GM13976 (cell line): ENCODE data around the gene GFPT1.

ENCODE experiments used
- DNase-seq: peaks from one replicate; pipeline ENCODE4 v3.0.0; 2012; ENCODE audit warnings: low spot score
- CTCF ChIP-seq: IDR thresholded peaks from 2 replicates; pipeline ENCODE4 v1.5.1; 2012; ENCODE audit warnings: borderline replicate concordance, mild to moderate bottlenecking; ENCODE audit not compliant: insufficient read depth; ENCODE audit errors: extremely low read depth, missing control alignments, control extremely low read depth
- in situ Hi-C: fragments of 300-500 bp; cut with MboI; formaldehyde crosslinking; loops from one replicate; pipeline ENCODE4 v1.12.0; 2022; ENCODE audit warnings: low sequenced_read_pairs, mixed read lengths, inconsistent platforms; ENCODE audit not compliant: unreplicated experiment

The GFPT1 gene

DNA sequence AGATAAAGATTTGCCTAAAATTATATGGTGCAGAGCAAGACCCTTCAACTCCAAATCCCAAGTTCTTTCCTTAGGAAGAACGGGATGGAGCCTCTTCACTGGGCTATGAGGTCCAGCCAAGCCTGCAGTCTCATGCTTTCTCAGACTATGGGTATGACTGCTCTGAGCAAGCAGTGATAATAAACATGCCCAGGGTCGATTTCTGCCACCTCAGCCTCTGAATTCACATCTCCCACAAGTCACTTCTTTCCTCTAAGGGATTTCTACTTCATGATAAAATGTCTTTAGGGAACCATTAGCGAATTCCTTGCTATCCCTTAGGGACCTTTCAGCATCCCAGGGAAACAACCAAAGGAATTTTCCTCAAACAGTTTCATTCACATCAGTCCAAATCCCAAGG lies 94.8 kb downstream of the GFPT1 start:
- DNase-seq: no peak
- TF ChIP-seq CTCF: no peak
- in situ Hi-C loops: no loop called here

DNA sequence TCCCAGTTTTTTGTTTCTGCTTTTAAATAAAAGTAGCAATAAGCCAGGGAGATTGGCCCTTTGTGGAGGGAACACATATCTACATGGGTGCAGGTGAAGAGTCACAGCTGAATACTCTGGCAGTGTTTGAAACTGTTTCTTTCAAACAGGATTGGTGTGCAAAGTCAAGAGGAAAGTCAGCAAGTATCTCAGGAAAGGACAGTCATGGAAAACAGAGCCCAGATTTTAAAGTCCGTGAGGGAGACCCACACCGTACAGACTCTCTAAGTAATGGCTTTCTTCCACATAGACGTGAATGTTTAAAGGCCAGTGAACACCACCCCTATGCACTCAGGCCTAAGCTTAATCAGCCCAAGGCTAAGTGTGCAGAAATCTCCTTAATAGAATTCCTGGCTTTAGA lies 95.3 kb downstream of the GFPT1 start:
- in situ Hi-C loops: no loop called here
- no peak for DNase-seq
- TF ChIP-seq CTCF: no peak

DNA sequence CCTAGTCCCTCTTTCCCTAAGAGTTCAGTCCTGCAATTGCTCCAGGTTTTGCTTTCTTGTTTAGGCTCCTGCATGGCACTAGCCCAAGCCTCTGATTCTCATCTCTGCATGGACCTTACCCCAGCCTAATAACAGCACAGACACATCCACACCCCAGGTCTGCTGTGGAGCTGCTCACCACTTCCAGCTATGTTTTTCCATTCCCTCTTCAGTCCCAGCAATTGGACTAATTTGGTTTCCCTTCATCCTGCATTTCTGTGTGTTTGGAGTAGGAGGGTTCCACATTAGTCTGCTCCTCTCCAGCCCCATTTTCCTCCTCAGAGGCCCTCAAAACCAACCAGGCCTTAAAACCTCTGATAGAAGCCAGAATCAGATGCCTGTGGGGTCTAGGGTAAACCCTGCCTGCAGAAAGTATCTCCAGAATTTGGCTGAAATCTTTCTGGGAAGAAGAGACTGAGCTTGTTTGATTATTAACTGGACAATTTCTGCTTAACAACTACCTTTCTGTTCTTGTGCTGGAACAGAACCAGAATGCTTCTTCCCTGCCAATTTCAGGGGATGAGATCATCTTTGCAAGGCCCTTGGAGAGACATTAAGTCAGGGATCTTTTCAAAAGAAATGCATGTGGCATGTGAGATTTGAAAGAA lies 95.9 kb downstream of the GFPT1 start:
- in situ Hi-C loops: no loop called here
- no peak for DNase-seq
- TF ChIP-seq CTCF: no peak

- in situ Hi-C loops: no loop called here
- no peak for DNase-seq
- no peak for TF ChIP-seq CTCF
These were observed 98.6 kb downstream of the GFPT1 start for GRCh38 chr2:69288429-69288828.

DNA sequence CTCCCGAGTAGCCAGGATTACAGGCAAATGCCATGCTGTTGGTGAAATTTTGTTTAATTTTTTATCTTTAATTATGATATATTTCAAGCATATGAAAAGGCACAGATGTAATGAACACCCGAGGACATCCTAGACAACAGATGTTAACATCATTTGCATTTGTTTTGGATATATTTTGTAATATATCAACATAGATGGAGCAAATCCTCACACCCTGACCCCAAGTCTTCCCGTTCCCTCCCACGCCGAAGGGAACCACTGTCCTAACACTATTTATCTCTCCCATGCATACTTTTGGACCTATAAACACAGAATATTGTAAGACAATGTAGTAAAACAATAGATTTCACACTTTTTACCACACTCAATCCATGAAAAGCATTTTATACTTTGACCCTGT lies 99.5 kb downstream of the GFPT1 start:
- in situ Hi-C loops: no loop called here
- DNase-seq: no peak
- TF ChIP-seq CTCF: no peak

DNA sequence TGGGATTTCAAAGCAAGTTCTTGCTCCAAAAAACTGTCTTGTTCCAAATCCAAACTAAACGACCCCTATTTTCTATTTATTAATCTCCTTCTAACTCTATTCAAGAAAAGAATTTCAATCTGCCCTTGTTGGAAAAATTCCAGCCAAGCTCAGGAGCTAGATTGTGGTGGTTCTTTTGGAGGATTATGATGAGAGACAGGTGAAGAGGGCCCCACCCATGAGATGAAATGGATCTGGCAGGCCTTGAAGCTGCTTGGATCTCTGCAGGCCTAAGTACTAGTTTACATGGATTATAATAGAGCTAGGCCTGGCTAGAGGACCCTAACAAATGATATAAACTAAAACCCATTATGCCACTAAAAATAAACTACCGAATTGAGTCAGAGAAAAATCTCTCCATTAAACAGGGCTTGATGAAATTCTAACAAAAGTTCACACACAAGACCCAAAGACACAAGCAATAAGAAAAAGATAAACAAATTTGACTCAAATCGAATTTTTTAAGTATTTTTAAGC lies 101.6 kb downstream of the GFPT1 start:
- TF ChIP-seq CTCF: no peak
- DNase-seq: no peak
- in situ Hi-C loops: no loop called here
